Panc1 (cell line): ENCODE results near the gene TFDP2. TPM values are rescaled to one million over a fixed set of nuclear protein-coding genes. Genes with fewer than 3 reads are reported as not detected.

Experiments
- ATAC-seq: fragments of 200-7000 bp; cut with Tn5 transposase; 2 replicates; pipeline ENCODE4 v1.9.1; 2020; ENCODE audit warnings: mild to moderate bottlenecking, moderate library complexity
- BruUV-seq: library from RNA; stranded (reverse); fragments of 400-500 nt; replicated peaks from 2 replicates; lab custom pipeline; 2021; lab: Mats Ljungman, UMichigan
- CTCF ChIA-PET: fragments of 300-600 bp; sonication (Branson Sonifier 250); formaldehyde crosslinking; loops from one replicate; lab custom pipeline; 2022; ENCODE audit warnings: antibody characterized with exemption; lab: Charles Lee
- POLR2A ChIA-PET: fragments of 300-600 bp; sonication (Branson Sonifier 250); formaldehyde crosslinking; loops from one replicate; lab custom pipeline; 2022; ENCODE audit warnings: antibody characterized with exemption; lab: Charles Lee
- DNase-seq: peaks from one replicate; pipeline ENCODE4 v3.0.0-alpha.2; 2010; ENCODE audit warnings: low read depth, low spot score
- H3K27ac ChIP-seq: 2 replicates; pipeline ENCODE4 v1.5.1; 2011; ENCODE audit warnings: mild to moderate bottlenecking, low read length, inconsistent platforms
- H3K27me3 ChIP-seq: fragments of 200-500 bp; sonication (Bioruptor generic); 2 replicates; pipeline ENCODE4 v1.6.0; 2014; ENCODE audit warnings: low read length, inconsistent platforms; ENCODE audit not compliant: control insufficient read depth, insufficient read depth
- H3K36me3 ChIP-seq: fragments of 200-500 bp; sonication (Bioruptor generic); 2 replicates; pipeline ENCODE4 v1.5.1; 2014; ENCODE audit warnings: inconsistent platforms, mild to moderate bottlenecking, low read length, moderate library complexity; ENCODE audit not compliant: control insufficient read depth, insufficient read depth
- H3K4me1 ChIP-seq: 2 replicates; pipeline ENCODE4 v1.5.1; 2011; ENCODE audit warnings: inconsistent platforms, mild to moderate bottlenecking, low read length, moderate library complexity; ENCODE audit not compliant: control insufficient read depth, insufficient read depth
- H3K4me3 ChIP-seq, 2 experiments: 2 replicates each; pipeline ENCODE4 v1.5.1; 2011 to 2012; ENCODE audit warnings: low read depth in 2 of 2, low read length in 2 of 2, mild to moderate bottlenecking in 2 of 2, inconsistent platforms in 1 of 2, moderate library complexity in 1 of 2
- H3K9me3 ChIP-seq: fragments of 200-500 bp; sonication (Bioruptor generic); 2 replicates; pipeline ENCODE4 v1.5.1; 2014; ENCODE audit warnings: low read depth, mild to moderate bottlenecking, inconsistent platforms, low read length, moderate library complexity; ENCODE audit not compliant: control insufficient read depth, insufficient read depth
- CTCF ChIP-seq: fragments of 450-650 bp; IDR thresholded peaks from 2 replicates; pipeline ENCODE4 v1.5.1; 2017; ENCODE audit warnings: mild to moderate bottlenecking
- POLR2AphosphoS5 ChIP-seq: IDR thresholded peaks from 2 replicates; pipeline ENCODE4 v1.6.1; 2012; ENCODE audit warnings: mild to moderate bottlenecking, low read depth, low read length, moderate library complexity
- REST ChIP-seq, 2 experiments: IDR thresholded peaks; 2 replicates each; pipeline ENCODE4 v1.6.1; 2011 to 2012; ENCODE audit warnings: low read depth in 2 of 2, control low read depth in 1 of 2, low read length in 1 of 2, mild to moderate bottlenecking in 1 of 2, moderate library complexity in 1 of 2; ENCODE audit not compliant: insufficient read depth in 1 of 2
- SIN3A ChIP-seq: IDR thresholded peaks from 2 replicates; pipeline ENCODE4 v1.6.1; 2012; ENCODE audit warnings: low read depth, mild to moderate bottlenecking, low read length, moderate library complexity, borderline replicate concordance; ENCODE audit not compliant: insufficient read depth
- TCF7L2 ChIP-seq: IDR thresholded peaks from 2 replicates; pipeline ENCODE4 v1.6.1; 2011; ENCODE audit warnings: mild to moderate bottlenecking, low read depth, low read length, inconsistent platforms
- in situ Hi-C: cut with HindIII; loops from 2 replicates; pipeline ENCODE4 v1.10.0; 2016; ENCODE audit warnings: low sequenced_read_pairs, low pct_unique_long_range_greater_than_20kb
- intact Hi-C: fragments of 100-400 bp; cut with micrococcal nuclease; formaldehyde crosslinking; loops from one replicate; pipeline ENCODE4 v1.10.0; 2022; ENCODE audit not compliant: unreplicated experiment
- total RNA-seq: library from RNA; stranded (reverse); gene quantifications from one replicate; pipeline ENCODE4 v1.2.1, GENCODE V29; 2021; ENCODE audit not compliant: unreplicated experiment

TFDP2 gene
- total RNA-seq, 1 experiment from 2014 or later, result 66.3 TPM

DNA sequence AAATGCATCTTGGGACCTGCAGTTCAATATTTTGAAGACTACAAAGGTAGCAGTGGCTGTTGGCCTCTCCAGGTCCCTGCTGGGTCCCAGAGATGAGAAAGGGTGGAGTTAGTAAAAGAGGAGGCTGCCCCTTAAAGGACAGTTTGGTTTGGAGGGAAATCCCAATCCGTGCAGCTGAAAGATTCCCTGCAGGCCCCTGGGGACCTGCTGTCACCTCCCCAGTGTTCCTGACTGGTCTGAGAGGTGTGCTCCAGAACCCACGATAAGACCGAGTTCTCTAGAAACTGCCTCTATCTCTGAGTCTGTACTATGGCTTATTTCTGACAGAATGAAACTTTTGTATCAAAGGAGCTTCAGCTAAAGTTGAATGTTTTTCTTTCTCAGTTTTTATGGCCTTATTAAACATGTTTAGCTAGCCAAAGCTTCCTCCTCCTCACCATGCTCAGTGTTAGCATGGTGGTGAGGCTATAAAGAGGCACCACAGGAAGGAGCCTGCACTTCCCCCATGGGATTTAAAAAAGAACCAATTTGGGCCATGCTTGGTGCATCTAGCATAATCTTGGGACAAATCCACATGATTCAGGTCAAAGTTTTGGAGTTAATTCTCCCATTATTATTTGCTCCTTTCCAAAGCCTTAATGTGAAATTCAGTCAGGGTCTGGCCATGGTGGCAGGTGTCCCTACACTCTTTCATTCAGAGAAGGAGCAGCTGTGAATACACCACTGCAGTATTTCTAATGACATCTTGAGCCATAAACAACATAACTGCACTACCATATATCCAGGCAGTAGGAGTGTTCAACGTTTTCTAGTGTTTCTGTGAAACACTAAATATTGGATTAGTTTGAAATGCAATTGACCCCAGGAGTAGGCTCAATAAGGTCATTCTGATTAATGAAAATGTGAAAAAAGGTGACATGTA is 198.5 kb downstream of the TFDP2 start:
- H3K4me1 ChIP-seq, result peaks cover 8% of the 10 kb centered on the region
- in situ Hi-C loops, result no loop called here
- BruUV-seq, result TSS peak; percentile 42
- ATAC-seq (peak; percentile 40; the same call in 1 of the 2 replicates), DNase-seq (no peak)
- CTCF ChIA-PET, result interaction anchor here (0.5 kb wide), 1 partner anchor 175 kb away, joined by 4 read pairs; no protein-coding TSS in a partner anchor
- no peaks in the 10 kb centered on the region for H3K36me3 ChIP-seq
- H3K27ac ChIP-seq, result no peak overlapping the region
- no peaks in the 10 kb centered on the region for H3K27me3 ChIP-seq
- intact Hi-C loops, result no loop called here
- no peaks in the 10 kb centered on the region for H3K9me3 ChIP-seq
- TF ChIP-seq POLR2AphosphoS5 (no peak), TCF7L2 (no peak), SIN3A (no peak), CTCF (no peak)
- H3K4me3 ChIP-seq, result no peak overlapping the region
- POLR2A ChIA-PET, result interaction anchor here (0.6 kb wide), 1 partner anchor 22 kb away, joined by 6 read pairs; no protein-coding TSS in a partner anchor

GRCh38 chr3:141949972-141950371 is 199.4 kb downstream of the TFDP2 start:
- ATAC-seq (no peak), DNase-seq (no peak)
- POLR2A ChIA-PET, result no interaction called here
- Histone ChIP-seq H3K27me3 (no peaks in the 10 kb centered on the region), H3K4me1 (peaks cover 8% of the 10 kb centered on the region), H3K9me3 (no peaks in the 10 kb centered on the region), H3K36me3 (no peaks in the 10 kb centered on the region), H3K4me3 (no peak overlapping the region), H3K27ac (no peak overlapping the region)
- intact Hi-C loops, result no loop called here
- BruUV-seq, result no TSS peak
- no peak for TF ChIP-seq SIN3A
- TF ChIP-seq CTCF, result no peak
- no peak for TF ChIP-seq REST (IDR thresholded peaks at IDR 0.05; ENCODE audit: insufficient read depth in 1 of 2, low read depth in 2 of 2, low read length in 1 of 2)
- TF ChIP-seq TCF7L2, result no peak
- no peak for TF ChIP-seq POLR2AphosphoS5
- in situ Hi-C loops, result no loop called here
- CTCF ChIA-PET, result no interaction called here
